Right kidney (tissue), 1 donor: ENCODE measurements around the gene SLC19A1.

Experiments
- DNase-seq: peaks from one replicate; pipeline ENCODE4 v3.0.0-alpha.2; 2016

Gene SLC19A1

DNA sequence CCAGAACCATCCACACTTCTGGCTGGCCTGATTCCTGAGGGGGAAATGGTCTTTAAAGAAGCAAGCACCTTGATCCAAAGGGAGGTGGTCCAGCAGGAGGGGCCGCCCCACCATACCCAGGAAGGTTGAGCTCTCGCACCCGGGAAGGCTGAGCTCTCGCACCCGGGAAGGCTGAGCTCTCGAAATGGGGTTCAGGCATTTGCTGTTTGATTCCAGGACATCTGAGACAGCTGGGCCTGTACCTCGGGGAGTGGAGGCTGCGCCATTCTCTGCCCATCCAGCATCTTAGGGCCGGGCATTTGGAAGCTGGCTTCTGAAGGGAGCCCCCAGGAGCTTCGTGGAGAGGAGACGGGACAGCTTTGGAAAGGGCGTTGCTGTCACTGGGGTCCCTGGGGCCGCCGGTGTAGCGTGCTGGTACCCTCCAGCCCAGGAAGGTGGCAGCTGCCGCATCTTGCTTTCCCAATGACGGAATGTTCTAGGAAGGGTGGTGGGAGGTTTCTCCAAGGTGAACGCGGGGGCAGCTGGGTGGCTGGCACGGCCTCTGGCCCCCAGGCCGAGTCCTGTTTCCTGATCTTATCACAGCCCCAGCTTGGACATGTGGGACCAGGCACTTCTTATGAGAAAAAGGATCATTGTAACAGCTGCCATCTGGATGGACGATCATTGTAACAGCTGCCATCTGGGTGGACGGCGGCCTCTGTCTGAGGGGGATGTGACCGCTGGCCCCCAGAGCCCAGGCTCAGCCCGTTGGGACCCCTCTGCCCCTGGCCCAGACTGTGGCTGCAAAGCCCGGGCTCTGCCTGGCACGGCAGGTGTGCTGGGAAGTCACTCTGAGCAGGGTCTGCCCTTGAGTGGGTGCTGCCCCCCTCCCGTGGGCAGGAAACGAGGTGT is 75.7 kb downstream of the SLC19A1 start:
- no peak for DNase-seq

DNA sequence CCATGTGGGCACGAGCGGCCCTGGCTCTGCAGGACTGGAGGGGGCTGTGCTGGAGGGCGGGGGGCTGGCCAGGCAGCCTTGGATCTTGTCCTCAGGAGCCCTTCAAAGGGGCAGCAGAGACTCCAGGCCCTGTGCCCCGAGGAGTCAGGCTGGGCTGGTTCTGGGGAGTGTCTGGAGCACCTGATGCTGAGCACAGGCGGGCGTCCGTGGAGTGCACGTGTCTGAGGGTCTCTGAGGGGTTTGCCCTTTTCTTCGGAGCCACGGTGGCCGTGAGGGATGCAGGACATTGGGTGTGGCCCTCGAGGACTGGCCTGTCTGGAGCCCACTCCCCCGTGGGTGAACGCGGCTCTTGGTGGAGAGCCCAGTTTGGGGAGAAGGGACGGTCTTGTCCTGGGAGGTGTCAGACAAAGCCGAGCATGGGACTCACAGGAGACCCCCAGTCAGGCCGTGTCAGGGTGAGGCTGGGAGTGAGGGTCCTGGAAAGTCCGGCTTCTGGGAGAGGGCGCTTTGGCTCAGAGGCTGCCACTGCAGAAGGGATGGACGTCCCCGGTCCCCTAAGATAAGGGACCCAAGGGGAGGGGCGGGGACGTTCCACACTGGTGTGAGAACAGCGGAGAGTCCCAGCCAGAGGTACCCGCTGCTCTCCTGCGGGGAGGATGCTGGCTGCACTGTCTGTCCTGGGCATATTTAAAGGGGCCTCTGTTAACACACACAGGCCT is 76.5 kb downstream of the SLC19A1 start:
- DNase-seq: no peak

DNA sequence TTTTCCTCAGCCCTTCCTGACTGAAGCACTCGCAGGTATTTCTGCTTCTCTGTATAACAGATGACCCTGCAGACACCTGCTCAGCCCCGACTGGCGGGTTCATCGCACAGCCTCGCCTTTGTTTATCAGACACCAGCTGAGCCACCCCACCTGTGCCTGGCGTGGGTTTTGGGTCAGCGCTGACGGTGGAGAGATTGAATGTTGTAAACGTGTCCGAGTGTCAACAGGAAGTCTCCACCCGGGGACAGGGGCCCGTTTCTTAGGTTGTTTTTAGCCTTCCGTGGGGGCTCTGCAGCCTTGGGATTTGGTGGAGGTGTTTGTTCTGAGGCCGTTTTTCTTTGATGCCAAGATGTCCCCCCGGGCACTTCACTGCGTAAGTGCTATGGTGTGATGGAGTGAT is 77.1 kb downstream of the SLC19A1 start:
- no peak for DNase-seq

DNA sequence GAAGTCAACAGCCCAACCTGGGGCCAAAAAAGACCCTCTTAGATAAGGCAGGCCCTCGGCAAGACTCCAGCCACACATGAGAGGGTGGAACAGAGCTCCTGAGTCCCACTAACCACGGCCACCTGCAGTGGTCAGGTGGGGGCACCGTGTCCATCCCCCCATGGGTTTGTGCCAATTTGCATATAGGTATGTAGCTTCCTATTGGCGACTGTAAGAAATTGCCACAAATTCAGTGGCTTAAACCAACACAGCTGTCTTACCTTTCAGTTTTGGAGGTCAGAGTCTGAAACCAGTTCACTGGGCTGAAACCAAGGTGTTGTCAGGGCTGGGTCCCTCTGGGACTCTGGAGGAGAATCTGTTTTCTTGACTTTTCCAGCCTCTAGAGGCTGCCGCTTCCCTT is 77.9 kb downstream of the SLC19A1 start:
- no peak for DNase-seq

DNA sequence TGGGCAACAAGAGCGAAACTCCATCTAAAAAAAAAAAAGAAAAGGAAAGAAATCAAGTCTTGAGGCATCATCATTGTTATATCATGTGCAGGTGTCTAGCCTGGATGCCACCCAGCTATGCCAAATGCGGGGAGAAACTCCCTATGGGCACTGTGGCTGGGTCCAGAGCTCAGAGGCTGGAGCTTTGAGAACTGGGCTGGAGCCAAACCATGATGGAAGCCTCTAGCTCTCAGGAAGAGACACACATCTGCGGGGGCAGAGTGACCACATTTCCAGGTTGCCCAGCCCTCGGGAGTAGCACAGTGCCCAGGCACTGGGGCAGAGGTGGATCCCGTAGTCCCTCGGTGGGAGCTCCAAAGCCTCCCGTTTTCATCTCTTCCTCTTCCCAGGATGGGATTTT is 78.4 kb downstream of the SLC19A1 start:
- no peak for DNase-seq

DNA sequence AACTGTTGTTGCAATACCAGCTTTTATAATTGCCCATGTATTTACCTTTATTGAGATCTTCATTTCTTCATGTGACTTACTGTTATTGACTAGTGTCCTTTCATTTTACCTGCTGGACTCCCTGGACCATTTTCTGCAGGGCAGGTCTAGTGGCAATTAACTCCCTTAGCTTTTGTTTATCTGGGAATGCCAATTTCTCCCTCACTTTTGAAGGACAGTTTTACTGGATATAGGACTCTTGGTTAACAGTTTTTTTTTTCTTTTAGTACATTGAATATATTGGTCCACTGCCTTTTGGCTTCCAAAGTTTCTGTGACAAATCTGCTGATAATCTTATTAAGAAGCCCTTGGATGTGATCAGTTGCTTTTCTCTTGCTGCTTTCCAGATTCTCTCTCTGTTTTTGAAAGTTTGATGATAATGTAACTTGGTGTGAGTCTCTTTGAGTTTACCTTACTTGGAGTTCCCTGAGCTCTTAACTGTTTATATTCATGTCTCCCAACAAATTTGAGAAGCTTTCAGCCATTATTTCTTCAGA is 80.4 kb downstream of the SLC19A1 start:
- DNase-seq: no peak

DNA sequence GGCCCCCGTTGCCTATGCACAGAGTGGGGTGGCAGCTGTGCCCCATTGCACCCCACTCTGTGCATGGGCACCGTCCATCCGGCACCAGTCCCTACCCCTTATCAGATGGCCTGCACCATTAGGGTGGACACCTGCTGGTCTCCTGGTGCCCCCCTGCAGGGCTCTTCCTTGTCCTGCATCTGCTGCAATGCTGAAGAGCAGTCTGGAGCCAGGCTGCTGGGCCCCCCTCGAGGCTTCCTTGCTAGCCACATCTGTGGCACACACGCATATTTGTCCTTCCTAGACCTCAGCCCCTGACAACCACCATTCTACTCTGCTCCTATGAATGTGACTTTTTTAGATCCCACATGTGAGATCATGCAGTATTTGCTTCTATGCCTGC is 80.9 kb downstream of the SLC19A1 start:
- no peak for DNase-seq

DNA sequence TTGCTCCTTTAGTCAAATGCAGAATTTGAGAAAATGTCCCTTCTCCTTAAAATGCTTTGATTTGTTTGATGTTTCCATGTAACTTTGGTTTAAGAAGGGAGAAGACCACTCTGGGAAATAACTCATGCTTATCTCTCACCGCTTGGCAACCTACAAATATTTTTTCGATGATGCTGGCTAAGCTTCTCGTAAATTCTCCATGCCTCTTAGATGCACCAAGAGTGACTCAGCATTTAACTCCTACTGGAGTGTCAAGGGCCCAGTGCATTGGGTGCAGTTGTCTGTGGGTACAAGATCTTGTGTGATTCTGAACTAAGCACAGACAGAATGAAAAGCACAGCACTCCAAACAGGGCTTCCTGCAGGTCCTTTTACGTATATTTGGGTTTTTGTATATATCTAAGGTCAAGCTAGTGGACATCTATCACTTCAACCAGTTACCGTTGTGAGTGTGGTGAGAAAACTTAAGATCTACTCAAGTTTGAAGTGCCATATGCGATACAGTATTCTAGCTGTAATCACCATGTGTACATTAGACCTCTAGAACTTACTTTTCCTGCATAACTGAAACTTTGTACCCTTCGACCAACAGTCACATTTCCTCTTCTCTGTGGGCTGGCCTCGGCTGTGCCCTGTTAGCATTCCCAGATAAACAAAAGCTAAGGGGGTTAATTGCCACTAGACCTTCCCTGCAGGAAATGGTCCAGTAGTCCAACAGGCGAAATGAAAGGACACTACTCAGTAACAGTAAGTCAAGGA is 81.5 kb downstream of the SLC19A1 start:
- DNase-seq: no peak

DNA sequence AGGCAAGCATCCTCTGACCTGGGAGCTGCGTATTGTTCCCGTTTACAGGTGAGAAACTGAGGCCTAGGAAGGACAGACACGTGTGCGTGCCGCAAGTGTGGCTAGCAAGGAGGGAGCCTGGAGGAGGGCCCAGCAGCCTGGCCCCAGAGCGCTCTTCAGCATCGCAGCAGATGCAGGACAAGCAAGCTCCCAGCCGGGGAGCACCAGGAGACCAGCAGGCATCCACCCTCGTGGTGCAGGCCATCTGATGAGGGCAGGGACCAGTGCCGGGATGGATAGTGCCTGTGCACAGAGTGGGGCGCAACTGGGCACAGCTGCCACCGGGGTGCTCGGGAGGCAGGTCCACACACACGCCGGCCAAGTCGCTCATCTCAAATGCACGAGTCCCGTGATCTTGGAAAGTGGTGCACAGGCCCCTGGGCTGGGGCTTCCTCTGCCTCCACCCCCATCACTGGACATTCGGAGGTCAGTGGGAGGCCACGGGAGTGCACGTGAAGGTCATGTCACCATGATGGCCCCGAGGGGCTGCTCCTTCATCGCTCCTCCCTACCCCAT is 82.2 kb downstream of the SLC19A1 start:
- DNase-seq: no peak

DNA sequence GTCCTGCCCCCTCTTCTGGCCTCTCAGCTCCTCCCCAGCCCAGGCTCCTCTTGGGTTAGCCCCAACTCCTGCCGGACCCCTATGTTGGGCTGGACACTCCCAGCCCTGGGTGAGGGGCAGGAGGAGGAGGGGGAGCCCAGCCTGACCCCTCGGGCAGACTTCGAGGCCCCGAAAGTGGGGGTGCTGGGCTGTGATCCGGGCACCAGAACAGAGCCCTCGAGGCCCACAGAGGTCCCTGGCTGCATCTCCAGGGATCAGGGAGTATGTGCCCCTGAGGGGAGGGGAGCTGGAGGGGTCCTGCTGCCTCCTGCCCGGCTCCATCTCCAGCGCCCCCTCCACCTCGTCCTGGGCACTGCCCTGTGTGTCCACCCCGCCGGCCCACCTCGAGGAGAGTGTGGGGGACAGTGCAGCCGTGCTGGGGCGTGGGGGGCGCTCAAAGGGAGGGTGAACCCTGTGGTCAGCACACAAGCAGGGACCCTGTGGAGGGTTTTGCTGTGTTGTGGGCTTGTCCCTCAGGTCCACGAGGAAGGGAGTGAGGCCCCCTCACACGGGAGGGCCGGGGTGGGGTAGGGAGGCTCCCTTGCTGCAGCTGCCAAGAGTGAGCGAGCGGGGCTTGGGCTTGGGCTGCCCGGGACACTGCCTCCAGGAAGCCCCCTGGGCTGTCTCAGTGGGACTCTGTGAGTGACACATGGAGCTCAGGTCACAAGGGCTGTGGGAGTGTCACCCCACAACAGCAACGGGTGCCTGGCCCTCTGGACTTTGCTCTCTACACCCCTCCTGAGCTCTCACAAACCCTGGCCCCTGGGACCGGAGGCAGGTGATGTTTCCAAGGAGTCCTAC is 82.8 kb downstream of the SLC19A1 start:
- no peak for DNase-seq

DNA sequence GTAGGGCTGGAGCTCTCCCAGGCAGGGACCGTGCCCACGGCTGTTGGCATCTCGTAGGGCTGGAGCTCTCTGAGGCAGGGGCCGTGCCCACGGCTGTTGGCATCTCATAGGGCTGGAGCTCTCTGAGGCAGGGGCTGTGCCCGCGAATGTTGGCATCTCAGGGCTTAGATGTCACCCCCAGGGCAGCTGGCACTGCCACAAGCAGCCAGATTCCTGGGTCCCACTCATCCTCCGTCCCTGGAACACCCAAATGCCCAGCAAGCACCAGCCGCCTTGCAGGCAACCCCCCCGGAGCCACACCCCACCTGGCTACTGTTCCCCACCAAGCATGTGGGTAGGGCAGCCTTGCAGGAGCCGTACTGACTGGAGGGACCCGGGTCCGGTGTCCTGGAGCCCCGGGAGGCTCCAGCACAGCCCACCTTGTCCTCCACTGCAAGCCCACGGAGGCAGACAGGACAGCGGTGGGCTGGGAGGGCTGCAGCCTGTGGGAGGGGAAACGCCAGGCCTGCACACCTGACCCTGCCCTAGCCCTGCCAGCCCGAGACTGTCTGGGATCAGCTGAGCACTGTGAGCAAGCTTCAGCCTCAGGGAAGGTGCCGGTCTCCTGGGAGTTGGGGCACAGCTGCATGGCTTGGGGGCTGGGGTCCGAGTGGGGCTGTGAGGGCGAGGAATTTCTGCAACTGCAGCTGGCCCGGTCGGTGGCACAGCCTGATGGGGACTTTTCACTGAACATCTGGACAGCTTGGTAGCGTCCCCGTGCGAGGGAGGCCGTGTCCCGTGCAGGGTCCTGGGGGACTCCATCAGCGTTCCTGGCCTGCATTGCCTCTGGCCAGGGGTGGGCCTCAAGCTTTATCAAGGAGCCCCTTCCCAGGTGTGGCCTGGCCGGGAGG is 83.7 kb downstream of the SLC19A1 start:
- DNase-seq: no peak

DNA sequence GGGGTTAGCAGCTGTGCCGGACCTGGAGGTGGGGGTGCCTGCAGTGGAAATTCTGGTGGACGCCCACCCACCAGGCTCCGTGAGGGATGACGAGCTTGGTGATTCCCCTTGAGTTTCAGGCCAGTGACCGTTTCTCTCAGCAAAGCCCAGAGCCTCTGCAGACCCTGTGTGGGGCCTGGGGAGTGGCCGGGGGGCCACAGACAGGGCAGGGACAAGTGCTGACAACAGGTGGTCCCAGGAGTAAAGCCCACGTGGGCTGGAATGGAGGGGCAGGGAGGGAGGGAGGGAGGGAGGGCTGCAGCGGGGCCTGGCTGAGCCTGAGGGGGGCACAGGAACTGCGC is 84.4 kb downstream of the SLC19A1 start:
- DNase-seq: no peak

DNA sequence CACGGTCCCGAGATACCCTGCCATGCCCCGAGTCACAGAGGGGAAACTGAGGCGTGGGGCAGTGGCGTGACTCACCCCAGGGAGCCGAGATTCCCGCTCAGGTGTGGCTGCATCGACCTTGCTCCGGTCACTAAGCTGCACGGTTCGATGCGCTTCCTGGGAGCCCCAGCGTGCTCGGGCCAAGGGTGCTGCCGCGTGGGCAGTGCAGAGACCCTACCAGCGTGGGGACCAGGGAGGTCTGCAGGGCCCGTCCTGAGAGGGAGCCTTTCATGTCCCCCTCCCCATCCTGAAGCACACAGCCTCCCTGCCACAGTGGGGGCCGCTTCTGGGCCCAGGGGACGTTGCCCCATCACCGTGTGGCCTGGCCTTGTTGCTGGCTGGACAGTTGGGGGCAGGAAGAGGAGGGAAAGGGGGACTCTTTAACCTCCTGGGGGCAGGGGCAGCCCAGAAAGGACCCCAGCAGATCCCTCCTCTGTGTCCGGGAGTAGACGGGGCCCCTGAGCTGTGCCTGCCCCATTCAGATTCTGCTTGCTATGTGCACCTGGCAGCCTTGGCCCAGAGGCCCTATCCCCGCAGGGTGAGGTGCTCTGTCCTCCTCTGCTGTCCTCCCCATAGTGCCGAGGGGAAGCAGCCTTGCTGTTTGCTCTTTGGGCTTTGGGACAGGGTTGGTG is 84.9 kb downstream of the SLC19A1 start:
- no peak for DNase-seq

DNA sequence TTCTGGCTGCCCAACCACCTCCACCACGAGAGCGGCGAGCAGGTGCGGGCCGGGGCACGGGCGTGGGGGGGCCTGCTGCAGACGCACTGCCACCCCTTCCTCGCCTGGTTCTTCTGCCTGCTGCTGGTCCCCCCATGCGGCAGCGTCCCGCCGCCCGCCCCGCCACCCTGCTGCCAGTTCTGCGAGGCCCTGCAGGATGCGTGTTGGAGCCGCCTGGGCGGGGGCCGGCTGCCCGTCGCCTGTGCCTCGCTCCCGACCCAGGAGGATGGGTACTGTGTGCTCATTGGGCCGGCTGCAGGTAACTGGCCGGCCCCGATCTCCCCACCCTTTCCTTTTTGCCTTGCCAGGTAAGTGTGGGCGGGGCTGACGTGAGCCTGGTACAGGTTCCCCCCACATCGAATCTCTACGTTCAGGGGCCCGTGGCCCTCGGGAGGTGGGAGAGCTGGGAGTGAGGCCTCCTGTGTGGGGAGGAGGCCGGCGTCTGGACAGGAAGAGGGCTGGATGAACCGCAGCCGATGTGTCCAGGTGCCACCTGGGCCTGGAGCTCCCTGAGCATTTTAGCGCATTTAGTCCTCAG is 85.6 kb downstream of the SLC19A1 start:
- no peak for DNase-seq

DNA sequence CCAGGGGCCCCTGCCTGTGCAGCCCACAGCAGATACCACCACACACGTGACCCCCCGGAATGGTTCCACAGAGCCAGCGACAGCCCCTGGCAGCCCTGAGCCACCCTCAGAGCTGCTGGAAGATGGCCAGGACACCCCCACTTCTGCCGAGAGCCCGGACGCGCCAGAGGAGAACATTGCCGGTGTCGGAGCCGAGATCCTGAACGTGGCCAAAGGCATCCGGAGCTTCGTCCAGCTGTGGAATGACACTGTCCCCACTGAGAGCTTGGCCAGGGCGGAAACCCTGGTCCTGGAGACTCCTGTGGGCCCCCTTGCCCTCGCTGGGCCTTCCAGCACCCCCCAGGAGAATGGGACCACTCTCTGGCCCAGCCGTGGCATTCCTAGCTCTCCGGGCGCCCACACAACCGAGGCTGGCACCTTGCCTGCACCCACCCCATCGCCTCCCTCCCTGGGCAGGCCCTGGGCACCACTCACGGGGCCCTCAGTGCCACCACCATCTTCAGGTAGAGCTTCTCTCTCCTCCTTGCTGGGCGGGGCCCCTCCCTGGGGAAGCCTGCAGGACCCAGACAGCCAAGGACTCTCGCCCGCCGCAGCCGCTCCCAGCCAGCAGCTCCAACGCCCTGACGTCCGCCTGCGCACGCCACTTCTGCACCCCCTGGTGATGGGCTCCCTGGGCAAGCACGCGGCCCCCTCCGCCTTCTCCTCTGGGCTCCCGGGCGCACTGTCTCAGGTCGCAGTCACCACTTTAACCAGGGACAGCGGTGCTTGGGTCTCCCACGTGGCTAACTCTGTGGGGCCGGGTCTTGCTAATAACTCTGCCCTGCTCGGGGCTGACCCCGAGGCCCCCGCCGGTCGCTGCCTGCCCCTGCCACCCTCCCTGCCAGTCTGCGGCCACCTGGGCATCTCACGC is 86.3 kb downstream of the SLC19A1 start:
- no peak for DNase-seq

DNA sequence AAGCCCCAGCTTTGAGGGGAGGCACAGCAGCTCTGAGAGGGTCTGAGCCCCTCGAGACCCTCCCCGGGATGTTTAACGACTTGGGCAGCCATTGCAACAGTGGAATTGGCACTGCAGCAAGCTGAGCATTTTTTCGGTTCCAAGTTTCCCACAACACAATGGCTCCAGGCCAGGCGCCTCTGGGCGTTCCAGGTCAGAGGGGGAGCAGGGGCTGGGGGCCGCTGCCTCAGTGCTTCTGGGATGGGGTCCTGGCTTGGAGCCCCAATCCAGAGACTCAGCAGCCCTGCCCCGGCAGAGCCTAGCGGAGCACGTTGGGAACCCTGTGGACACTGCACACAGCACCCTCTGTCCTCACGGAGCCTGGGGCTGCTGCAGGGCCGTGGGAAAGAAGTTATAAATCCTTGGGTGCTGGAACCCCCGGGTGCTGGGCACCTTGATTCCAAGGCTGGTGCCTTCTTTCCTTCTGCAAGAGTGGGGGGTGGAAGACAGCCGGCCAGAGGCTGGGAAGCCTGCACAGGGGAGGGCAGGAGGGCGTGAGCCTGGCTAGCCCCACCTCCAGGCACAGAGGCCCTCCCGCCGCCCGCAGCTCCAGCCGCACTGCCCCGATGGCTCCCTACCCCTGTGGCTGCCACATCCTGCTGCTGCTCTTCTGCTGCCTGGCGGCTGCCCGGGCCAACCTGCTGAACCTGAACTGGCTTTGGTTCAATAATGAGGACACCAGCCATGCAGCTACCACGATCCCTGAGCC is 87.1 kb downstream of the SLC19A1 start:
- no peak for DNase-seq

DNA sequence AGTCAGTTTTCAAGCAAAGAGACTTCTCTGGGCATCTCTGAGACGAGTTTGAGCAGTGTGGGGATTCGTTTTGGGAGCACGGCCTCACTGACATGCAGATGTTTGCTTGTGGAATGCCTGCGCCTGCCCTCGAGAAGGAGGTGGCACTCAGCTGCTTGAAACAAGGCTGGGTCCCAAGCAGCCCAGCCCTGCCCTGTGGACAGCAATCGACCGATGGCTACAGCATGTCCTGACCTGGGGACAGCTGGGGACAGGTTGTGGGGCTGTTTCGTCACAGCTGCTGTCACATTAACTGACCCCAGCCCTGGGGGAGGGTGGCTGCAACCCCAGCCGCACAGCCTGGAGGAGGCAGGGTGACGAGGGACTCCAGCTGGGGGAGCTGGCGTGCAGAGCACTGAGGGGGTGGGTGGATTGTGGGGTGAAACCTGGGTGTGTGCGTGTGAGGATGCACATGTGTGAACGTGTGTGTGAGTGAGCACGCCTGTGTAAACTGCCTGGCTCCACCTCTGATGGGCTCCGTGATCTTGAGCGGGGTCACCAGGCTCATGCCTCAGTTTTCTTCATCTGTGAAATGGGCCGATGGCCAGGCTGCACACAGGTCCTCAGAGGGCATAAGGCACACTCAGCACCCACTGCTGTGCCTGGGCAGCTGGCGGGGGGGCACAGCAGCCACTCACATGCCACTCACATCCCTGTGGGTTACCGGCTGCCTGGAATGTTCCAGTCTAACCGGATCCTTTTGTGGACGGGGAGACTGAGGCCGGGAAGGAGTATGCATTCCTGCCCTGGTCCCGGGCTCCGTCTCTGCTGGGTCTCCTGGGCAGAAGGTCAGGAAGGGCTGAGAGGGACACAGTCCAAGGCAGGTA is 87.9 kb downstream of the SLC19A1 start:
- DNase-seq: no peak
